SJCRH30 (cell line): ENCODE data around the gene PIGS. TPM values are rescaled to one million over a fixed set of nuclear protein-coding genes. Genes with fewer than 3 reads are reported as not detected.
A peak's percentile ranks its signal among the peaks of the same experiment; 100 is the strongest.
"Not testable (repeated sequence)": the region's sequence is repeated elsewhere in the genome, so short reads cannot be mapped to it uniquely, and the experiment has no call there.

ENCODE experiments used
- DNase-seq, 2 experiments: peaks; one replicate each; pipeline ENCODE4 v3.0.0-alpha.2; 2015 to 2020
- H3K27ac ChIP-seq: fragments of 250-450 bp; sonication (Bioruptor Pico); 2 replicates; pipeline ENCODE4 v1.5.1; 2020; ENCODE audit warnings: mild to moderate bottlenecking, moderate library complexity
- H3K27me3 ChIP-seq: fragments of 250-450 bp; sonication (Bioruptor Pico); 2 replicates; pipeline ENCODE4 v1.5.1; 2020; ENCODE audit warnings: mild to moderate bottlenecking, moderate library complexity
- H3K36me3 ChIP-seq: fragments of 250-450 bp; sonication (Bioruptor Pico); 2 replicates; pipeline ENCODE4 v1.5.1; 2020; ENCODE audit warnings: mild to moderate bottlenecking, moderate library complexity
- H3K4me1 ChIP-seq: fragments of 250-450 bp; sonication (Bioruptor Pico); 2 replicates; pipeline ENCODE4 v1.5.1; 2020; ENCODE audit warnings: mild to moderate bottlenecking, moderate library complexity
- H3K4me3 ChIP-seq: fragments of 250-450 bp; sonication (Bioruptor Pico); 2 replicates; pipeline ENCODE4 v1.5.1; 2020; ENCODE audit warnings: mild to moderate bottlenecking, moderate library complexity
- H3K9me3 ChIP-seq: fragments of 250-450 bp; sonication (Bioruptor Pico); replicated peaks from 2 replicates; pipeline ENCODE4 v1.5.1; 2020; ENCODE audit warnings: mild to moderate bottlenecking, moderate library complexity
- total RNA-seq: library from RNA; depleted of rRNA; stranded (reverse); fragments of >200 nt; shearing (Covaris generic); gene quantifications from 2 replicates; pipeline ENCODE4 v1.2.3, GENCODE V29; 2014

Gene PIGS
- total RNA-seq, 1 experiment from 2014 or later: 41.8 TPM

GRCh38 chr17:28522281-28522680 is 49.0 kb downstream of the PIGS start:
- not testable (repeated sequence) for H3K9me3 ChIP-seq, H3K27ac ChIP-seq, H3K36me3 ChIP-seq, H3K27me3 ChIP-seq, H3K4me3 ChIP-seq, DNase-seq
- peaks cover 17% of the 10 kb centered on the region; the same call in 1 of the 2 replicates for H3K4me1 ChIP-seq

- peak overlapping the region; percentile 7; the same call in 1 of the 2 replicates for H3K27ac ChIP-seq
- no peak overlapping the region for H3K4me3 ChIP-seq
- H3K4me1 ChIP-seq: peaks cover 17% of the 10 kb centered on the region; the same call in 1 of the 2 replicates
- H3K9me3 ChIP-seq: no peaks in the 10 kb centered on the region
- H3K27me3 ChIP-seq: no peaks in the 10 kb centered on the region; the same call in 1 of the 2 replicates
- peak; percentile 76 to 78 for DNase-seq
- H3K36me3 ChIP-seq: no peaks in the 10 kb centered on the region
These were observed 49.8 kb downstream of the PIGS start for GRCh38 chr17:28521311-28522085.

GRCh38 chr17:28520687-28521086 is 50.6 kb downstream of the PIGS start:
- DNase-seq: no peak

DNA sequence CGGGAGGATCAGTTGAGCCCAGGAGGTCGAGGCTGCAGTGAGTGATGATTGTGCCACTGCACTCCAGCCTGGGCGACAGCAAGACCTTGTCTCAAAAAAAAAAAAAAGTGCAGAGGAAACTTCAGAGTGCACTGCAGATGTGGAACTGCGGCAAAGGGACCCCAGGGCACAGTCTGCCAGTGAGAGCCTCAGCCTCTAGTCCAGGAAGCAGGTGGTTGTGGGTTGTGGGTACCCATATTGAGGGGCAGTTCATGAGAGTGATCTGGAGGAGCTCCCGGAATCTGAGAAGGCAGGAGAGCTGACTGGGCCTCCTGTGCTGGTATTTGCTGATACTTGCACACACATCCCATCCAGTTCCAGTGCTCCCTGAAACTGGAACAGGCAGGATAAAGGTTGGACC is 52.1 kb downstream of the PIGS start:
- Histone ChIP-seq H3K9me3 (no peaks in the 10 kb centered on the region), H3K4me1 (peaks cover 14% of the 10 kb centered on the region; the same call in 1 of the 2 replicates), H3K27me3 (no peaks in the 10 kb centered on the region; the same call in 1 of the 2 replicates), H3K36me3 (no peaks in the 10 kb centered on the region), H3K27ac (no peak overlapping the region), H3K4me3 (no peak overlapping the region)
- DNase-seq: no peak

More at GRCh38 chr17:28520687-28521086, 50.6 kb downstream of the PIGS start:
- Histone ChIP-seq H3K4me1 (peaks cover 14% of the 10 kb centered on the region; the same call in 1 of the 2 replicates), H3K27ac (no peak overlapping the region), H3K4me3 (no peak overlapping the region), H3K27me3 (no peaks in the 10 kb centered on the region; the same call in 1 of the 2 replicates), H3K9me3 (no peaks in the 10 kb centered on the region), H3K36me3 (no peaks in the 10 kb centered on the region)

GRCh38 chr17:28518578-28518977 is 52.7 kb downstream of the PIGS start:
- Histone ChIP-seq H3K4me1 (peaks cover 14% of the 10 kb centered on the region; the same call in 1 of the 2 replicates), H3K27me3 (no peaks in the 10 kb centered on the region; the same call in 1 of the 2 replicates), H3K36me3 (no peaks in the 10 kb centered on the region), H3K9me3 (no peaks in the 10 kb centered on the region), H3K27ac (no peak overlapping the region), H3K4me3 (no peak overlapping the region)
- DNase-seq: no peak

DNA sequence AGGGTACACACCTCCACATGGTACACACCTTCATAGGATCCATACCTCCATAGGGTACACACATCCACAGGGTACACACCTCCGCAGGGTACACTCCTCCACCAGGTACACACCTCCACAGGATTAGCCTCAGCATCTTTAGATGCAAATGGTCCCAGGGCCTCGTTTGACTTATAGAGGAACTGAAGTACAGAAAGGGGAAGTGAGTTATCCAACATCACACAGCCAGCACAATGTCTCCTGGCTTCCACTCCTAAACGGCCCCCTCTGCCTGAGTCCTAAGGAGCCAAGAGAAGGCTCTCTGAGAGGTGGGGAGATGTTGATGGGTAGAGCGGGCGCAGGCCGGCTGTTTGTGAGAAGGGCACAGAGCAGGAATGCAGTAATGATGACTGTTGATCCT is 53.2 kb downstream of the PIGS start:
- H3K27me3 ChIP-seq: no peaks in the 10 kb centered on the region; the same call in 1 of the 2 replicates
- H3K4me3 ChIP-seq: no peak overlapping the region
- DNase-seq: no peak
- no peaks in the 10 kb centered on the region for H3K9me3 ChIP-seq
- H3K4me1 ChIP-seq: peaks cover 14% of the 10 kb centered on the region; the same call in 1 of the 2 replicates
- H3K36me3 ChIP-seq: no peaks in the 10 kb centered on the region
- no peak overlapping the region for H3K27ac ChIP-seq

GRCh38 chr17:28515518-28515917 is 55.8 kb downstream of the PIGS start:
- Histone ChIP-seq H3K4me1 (no peaks in the 10 kb centered on the region), H3K9me3 (no peaks in the 10 kb centered on the region), H3K27ac (no peak overlapping the region), H3K27me3 (peaks cover 12% of the 10 kb centered on the region; the same call in 1 of the 2 replicates), H3K4me3 (no peak overlapping the region), H3K36me3 (no peaks in the 10 kb centered on the region)
- DNase-seq: no peak

DNA sequence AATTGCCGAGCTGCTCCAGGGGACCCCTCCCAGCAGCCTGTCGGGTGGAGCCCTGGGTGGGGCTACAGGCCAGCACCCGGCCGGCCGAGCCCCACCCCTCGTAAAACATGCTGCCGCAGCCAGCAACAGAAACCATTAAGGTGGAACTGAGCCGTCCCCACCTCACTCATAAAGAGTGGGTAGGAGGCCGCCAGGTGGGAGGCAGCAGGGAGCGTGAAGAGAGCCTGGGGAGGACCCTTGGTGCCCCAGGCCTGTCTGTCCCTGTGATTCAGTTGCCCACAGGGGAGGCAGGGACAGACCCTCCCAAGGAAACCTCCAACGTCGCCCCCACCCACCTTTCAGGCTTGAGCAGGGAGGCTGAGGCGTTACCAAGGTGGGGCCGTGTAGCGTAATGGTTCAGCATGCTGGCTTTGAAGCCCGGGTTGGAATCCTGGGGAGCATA is 56.7 kb downstream of the PIGS start:
- Histone ChIP-seq H3K27ac (no peak overlapping the region), H3K27me3 (peaks cover 14% of the 10 kb centered on the region), H3K9me3 (no peaks in the 10 kb centered on the region), H3K36me3 (no peaks in the 10 kb centered on the region), H3K4me1 (no peaks in the 10 kb centered on the region), H3K4me3 (no peak overlapping the region)
- DNase-seq: no peak

DNA sequence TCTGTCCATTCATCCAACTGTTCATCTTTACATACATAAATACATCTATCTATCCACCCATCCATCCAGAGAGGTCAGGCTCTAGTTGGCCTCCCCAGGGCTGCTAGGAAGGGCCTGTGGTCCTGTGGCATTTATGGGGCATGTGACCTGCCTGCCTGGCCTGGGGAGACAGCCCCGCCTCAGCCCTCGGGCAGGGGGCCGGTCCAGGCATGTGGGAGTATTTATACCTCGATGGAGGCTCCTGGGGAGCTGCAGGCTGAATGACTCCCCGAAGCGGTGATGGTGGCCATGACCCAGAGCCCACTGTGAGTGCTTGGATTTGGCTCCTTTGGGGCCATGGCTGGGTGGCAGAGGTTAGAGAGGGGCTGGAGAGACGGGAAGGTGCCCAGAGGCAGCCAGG is 57.8 kb downstream of the PIGS start:
- no peak overlapping the region for H3K27ac ChIP-seq

DNA sequence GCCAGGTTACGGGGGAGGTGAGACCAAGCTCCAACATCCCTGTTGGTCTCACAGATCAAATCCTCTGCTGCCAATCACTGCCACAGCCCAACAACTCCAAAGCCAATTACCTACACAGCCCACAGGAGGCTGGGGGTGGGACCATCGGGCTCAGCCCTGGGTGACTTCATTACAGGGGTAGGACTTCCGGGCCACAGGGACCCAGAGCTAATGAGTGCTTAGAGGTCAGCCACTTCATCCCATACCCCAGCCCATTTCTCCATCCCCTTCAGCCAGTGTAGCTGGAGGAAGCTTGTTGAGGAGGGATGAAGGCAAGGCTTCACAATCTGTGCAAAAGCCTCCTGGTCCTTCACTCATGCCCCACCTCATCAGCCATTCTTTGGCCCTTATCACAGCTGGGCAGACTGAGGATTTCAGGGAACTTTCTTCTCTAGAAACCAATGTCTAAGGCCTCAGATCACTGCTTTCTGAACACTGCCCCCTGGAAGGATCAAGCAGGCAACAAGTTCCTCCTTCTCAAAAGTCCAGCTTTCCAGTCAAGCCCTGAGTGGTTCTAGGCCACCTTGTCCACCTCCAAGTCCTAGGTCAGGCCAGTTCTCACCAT is 59.4 kb downstream of the PIGS start:
- H3K4me3 ChIP-seq: no peak overlapping the region
- no peaks in the 10 kb centered on the region for H3K9me3 ChIP-seq
- H3K4me1 ChIP-seq: no peaks in the 10 kb centered on the region
- H3K27me3 ChIP-seq: peaks cover 34% of the 10 kb centered on the region
- no peak overlapping the region for H3K27ac ChIP-seq
- no peaks in the 10 kb centered on the region for H3K36me3 ChIP-seq
- DNase-seq: no peak

More for the DNA sequence above, 57.8 kb downstream of the PIGS start:
- no peak overlapping the region for H3K4me3 ChIP-seq
- no peaks in the 10 kb centered on the region for H3K9me3 ChIP-seq
- no peaks in the 10 kb centered on the region for H3K4me1 ChIP-seq
- no peak for DNase-seq
- H3K27me3 ChIP-seq: peaks cover 20% of the 10 kb centered on the region
- H3K36me3 ChIP-seq: no peaks in the 10 kb centered on the region

- DNase-seq: no peak
- H3K4me1 ChIP-seq: no peaks in the 10 kb centered on the region
- H3K27me3 ChIP-seq: peaks cover 52% of the 10 kb centered on the region
- H3K4me3 ChIP-seq: no peak overlapping the region
- no peaks in the 10 kb centered on the region for H3K36me3 ChIP-seq
- no peaks in the 10 kb centered on the region for H3K9me3 ChIP-seq
- H3K27ac ChIP-seq: no peak overlapping the region
These were observed 61.5 kb downstream of the PIGS start for GRCh38 chr17:28509789-28510188.

DNA sequence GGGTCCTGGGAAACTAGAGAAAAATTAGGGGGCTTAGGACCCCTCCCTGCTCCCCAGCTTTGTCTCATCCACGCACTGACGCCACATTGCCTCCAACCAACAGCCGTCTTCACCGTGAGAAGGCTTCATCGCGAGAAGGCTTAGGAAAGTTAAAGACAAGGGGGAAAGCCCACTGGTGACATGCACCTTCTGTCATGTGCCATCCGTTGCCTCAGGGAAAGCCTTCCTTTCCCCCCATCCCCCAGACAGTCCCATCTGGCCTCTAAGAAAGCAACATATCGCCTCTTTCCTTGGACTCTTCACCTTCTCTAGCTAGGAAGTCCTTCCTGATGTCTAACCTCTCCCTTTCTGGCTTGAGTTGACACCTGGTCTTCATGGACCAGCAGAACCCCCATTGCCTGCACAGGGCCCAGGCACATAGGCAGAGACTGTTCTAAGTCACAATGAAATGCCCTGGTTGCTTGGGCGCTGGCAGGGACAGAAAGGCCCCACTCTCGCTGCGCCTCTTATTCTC is 63.1 kb downstream of the PIGS start:
- no peak for DNase-seq
- H3K4me1 ChIP-seq: no peaks in the 10 kb centered on the region
- peaks cover 53% of the 10 kb centered on the region for H3K27me3 ChIP-seq
- H3K36me3 ChIP-seq: no peaks in the 10 kb centered on the region
- no peaks in the 10 kb centered on the region for H3K9me3 ChIP-seq
- H3K4me3 ChIP-seq: no peak overlapping the region
- no peak overlapping the region for H3K27ac ChIP-seq

GRCh38 chr17:28507567-28508203 is 63.6 kb downstream of the PIGS start:
- Histone ChIP-seq H3K27me3 (peaks cover 49% of the 10 kb centered on the region), H3K4me3 (no peak overlapping the region), H3K4me1 (no peaks in the 10 kb centered on the region), H3K9me3 (no peaks in the 10 kb centered on the region), H3K27ac (no peak overlapping the region), H3K36me3 (no peaks in the 10 kb centered on the region)
- no peak for DNase-seq

- Histone ChIP-seq H3K4me1 (no peaks in the 10 kb centered on the region), H3K27ac (no peak overlapping the region), H3K9me3 (no peaks in the 10 kb centered on the region), H3K36me3 (no peaks in the 10 kb centered on the region), H3K27me3 (peaks cover 43% of the 10 kb centered on the region), H3K4me3 (no peak overlapping the region)
- no peak for DNase-seq
These were observed 64.4 kb downstream of the PIGS start for GRCh38 chr17:28506763-28507487.
